ENCODE measurements around the gene SETD5.

DNA sequence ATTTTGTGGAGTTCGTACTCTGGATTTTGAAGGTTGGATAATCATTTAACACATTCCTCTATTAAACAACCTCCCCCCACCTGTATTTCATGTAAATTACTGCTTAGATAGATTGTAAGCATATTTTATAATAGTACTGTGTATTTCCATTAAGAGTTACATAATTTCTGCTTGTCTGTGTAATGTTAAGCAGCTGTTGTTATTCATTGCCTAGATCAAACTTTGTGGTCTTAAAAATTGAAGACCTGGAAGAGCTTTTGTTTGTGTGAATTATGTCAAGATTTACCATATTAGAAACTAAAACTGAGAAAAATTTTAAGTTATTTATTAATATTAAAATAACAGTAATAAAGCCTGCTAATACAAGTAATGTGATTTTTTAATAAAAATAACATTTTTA lies 11.1 kb downstream of the SETD5 start:
- TF ChIP-seq, protein P1, sequence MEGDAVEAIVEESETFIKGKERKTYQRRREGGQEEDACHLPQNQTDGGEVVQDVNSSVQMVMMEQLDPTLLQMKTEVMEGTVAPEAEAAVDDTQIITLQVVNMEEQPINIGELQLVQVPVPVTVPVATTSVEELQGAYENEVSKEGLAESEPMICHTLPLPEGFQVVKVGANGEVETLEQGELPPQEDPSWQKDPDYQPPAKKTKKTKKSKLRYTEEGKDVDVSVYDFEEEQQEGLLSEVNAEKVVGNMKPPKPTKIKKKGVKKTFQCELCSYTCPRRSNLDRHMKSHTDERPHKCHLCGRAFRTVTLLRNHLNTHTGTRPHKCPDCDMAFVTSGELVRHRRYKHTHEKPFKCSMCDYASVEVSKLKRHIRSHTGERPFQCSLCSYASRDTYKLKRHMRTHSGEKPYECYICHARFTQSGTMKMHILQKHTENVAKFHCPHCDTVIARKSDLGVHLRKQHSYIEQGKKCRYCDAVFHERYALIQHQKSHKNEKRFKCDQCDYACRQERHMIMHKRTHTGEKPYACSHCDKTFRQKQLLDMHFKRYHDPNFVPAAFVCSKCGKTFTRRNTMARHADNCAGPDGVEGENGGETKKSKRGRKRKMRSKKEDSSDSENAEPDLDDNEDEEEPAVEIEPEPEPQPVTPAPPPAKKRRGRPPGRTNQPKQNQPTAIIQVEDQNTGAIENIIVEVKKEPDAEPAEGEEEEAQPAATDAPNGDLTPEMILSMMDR (IDR thresholded peaks at IDR 0.05) = no peak
- TF ChIP-seq POLR2A (IDR thresholded peaks at IDR 0.05) = no peak

All from Peyer's patch (tissue), 4 donors.